ENCODE data around the gene TEX53. TPM values are rescaled to one million over a fixed set of nuclear protein-coding genes. Genes with fewer than 3 reads are reported as not detected.

TEX53 gene
- total and polyA plus RNA-seq, 10 of the 15 experiments (the other 5 are each of a cell fraction or from before 2014, with no cell fraction given) = not detected

DNA sequence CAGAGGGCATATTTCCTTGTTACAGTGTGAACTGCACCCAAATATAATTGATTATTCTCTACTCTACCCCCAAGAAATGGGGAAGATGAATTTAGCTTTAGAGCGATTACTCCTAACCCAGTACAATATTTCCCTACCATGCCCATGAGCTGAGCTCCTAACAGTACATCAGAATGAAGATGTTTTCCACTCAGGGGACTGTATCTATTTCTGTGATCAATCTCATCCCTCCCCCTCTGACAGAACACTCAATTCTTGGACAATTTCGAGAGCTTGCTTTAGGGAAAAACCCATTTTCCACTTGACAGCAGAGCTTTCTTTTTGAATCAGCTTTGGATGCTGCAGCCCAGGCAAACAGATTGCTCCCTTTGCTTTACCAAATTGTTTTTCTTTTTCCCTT lies 49.1 kb upstream of the TEX53 start:
- RAD21 ChIA-PET (ENCODE audit: unreplicated experiment) = interaction anchor here (0.9 to 1.2 kb wide), 2 partner anchors 28 to 200 kb away, joined by 4 read pairs; no protein-coding TSS in a partner anchor
- no peak overlapping the region for H3K4me2 ChIP-seq (ENCODE audit: control insufficient read depth, insufficient read depth)
- no peaks in the 10 kb centered on the region for H3K4me1 ChIP-seq (ENCODE audit: control insufficient read depth, insufficient read depth, low read length)
- intact Hi-C loops (cut with micrococcal nuclease; ENCODE audit: unreplicated experiment) = no loop called here
- no peaks in the 10 kb centered on the region for H4K20me1 ChIP-seq (ENCODE audit: control insufficient read depth, insufficient read depth)
- no TSS peak for BruUV-seq (replicated peaks)
- DNase-seq (ENCODE audit: low read depth, low spot score) (no peak), FAIRE-seq (no peak), ATAC-seq (no peak)
- POLR2A ChIA-PET = no interaction called here
- no peaks in the 10 kb centered on the region; the same call in 2 of the 3 replicates for H3K9me3 ChIP-seq (replicated peaks; ENCODE audit: control insufficient read depth, insufficient read depth, low read length)
- WGBS (ENCODE audit: insufficient coverage, insufficient replicate concordance, low lambda C conversion rate, missing lambda C conversion rate) = 15% methylated on average over 2 of the region's 2 CpGs
- no peak overlapping the region for H2AFZ ChIP-seq (ENCODE audit: control insufficient read depth, low read depth, low read length)
- H3K4me3 ChIP-seq = no peak overlapping the region
- CTCF ChIA-PET = interaction anchor here (0.8 to 2.1 kb wide), 7 partner anchors 10 to 308 kb away, joined by 3 to 6 read pairs (median 5); no protein-coding TSS in a partner anchor
- no peak overlapping the region for H3K27ac ChIP-seq (ENCODE audit: control insufficient read depth, insufficient read depth)
- TF ChIP-seq STAT3 (IDR thresholded peaks at IDR 0.05; ENCODE audit: low read depth, low read length) (no peak), RB1 (IDR thresholded peaks at IDR 0.05; ENCODE audit: borderline replicate concordance) (no peak), SUZ12 (IDR thresholded peaks at IDR 0.05; ENCODE audit: unreplicated experiment) (no peak), CHD1 (IDR thresholded peaks at IDR 0.05; ENCODE audit: low read depth, low read length) (no peak), SKIL (IDR thresholded peaks at IDR 0.05; ENCODE audit: low read depth, poor library complexity, severe bottlenecking) (no peak), HDAC2 (IDR thresholded peaks at IDR 0.05) (no peak), ATF7 (IDR thresholded peaks at IDR 0.05; ENCODE audit: low read depth) (no peak), ZBED1 (IDR thresholded peaks at IDR 0.05; ENCODE audit: borderline replicate concordance) (no peak), SIN3A (IDR thresholded peaks at IDR 0.05; ENCODE audit: low read depth, low read length) (no peak), RAD51 (IDR thresholded peaks at IDR 0.05) (no peak), ZBTB4 (CRISPR knock-in tag; IDR thresholded peaks at IDR 0.05) (no peak), CHD2 (IDR thresholded peaks at IDR 0.05; ENCODE audit: borderline replicate concordance, low read depth, low read length) (no peak)
- TF ChIP-seq, protein P1, sequence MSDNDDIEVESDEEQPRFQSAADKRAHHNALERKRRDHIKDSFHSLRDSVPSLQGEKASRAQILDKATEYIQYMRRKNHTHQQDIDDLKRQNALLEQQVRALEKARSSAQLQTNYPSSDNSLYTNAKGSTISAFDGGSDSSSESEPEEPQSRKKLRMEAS (IDR thresholded peaks at IDR 0.05; ENCODE audit: low read depth, low read length) = no peak
- TF ChIP-seq, protein P2, sequence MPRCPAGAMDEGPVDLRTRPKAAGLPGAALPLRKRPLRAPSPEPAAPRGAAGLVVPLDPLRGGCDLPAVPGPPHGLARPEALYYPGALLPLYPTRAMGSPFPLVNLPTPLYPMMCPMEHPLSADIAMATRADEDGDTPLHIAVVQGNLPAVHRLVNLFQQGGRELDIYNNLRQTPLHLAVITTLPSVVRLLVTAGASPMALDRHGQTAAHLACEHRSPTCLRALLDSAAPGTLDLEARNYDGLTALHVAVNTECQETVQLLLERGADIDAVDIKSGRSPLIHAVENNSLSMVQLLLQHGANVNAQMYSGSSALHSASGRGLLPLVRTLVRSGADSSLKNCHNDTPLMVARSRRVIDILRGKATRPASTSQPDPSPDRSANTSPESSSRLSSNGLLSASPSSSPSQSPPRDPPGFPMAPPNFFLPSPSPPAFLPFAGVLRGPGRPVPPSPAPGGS (IDR thresholded peaks at IDR 0.05; ENCODE audit: borderline replicate concordance, insufficient read depth, low read depth, low read length, poor library complexity, severe bottlenecking) = no peak
- TF ChIP-seq, protein P3, sequence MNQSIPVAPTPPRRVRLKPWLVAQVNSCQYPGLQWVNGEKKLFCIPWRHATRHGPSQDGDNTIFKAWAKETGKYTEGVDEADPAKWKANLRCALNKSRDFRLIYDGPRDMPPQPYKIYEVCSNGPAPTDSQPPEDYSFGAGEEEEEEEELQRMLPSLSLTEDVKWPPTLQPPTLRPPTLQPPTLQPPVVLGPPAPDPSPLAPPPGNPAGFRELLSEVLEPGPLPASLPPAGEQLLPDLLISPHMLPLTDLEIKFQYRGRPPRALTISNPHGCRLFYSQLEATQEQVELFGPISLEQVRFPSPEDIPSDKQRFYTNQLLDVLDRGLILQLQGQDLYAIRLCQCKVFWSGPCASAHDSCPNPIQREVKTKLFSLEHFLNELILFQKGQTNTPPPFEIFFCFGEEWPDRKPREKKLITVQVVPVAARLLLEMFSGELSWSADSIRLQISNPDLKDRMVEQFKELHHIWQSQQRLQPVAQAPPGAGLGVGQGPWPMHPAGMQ (IDR thresholded peaks at IDR 0.05; ENCODE audit: borderline replicate concordance) = no peak
- H3K36me3 ChIP-seq (ENCODE audit: control insufficient read depth in 2 of 2, insufficient read depth in 2 of 2, low read length in 1 of 2) = no peaks in the 10 kb centered on the region
- H3K27me3 ChIP-seq (replicated peaks in 1 of 2; ENCODE audit: control insufficient read depth in 2 of 2, insufficient read depth in 2 of 2, low read length in 1 of 2) = peaks cover 0 to 13% of the 10 kb centered on the region in 2 experiments; a peak in 2 of 4 replicates
- no peak overlapping the region for H3K9ac ChIP-seq (ENCODE audit: control insufficient read depth, insufficient read depth, low read length)
- in situ Hi-C loops (cut with MboI) = no loop called here
- SMC1A ChIA-PET (ENCODE audit: uncharacterized antibody, unreplicated experiment) = interaction anchor here (1.1 to 1.8 kb wide), 3 partner anchors 19 to 26 kb away, joined by 3 to 6 read pairs (median 3); no protein-coding TSS in a partner anchor
- H3K79me2 ChIP-seq (ENCODE audit: control insufficient read depth, insufficient read depth, low read length) = no peaks in the 10 kb centered on the region

Data from GM12878 (cell line).